NCI-H2227 (cell line): Measurements from ENCODE around the gene MAD2L2.

Experiments
- DNase-seq: peaks from one replicate; lab custom pipeline; 2025; ENCODE audit not compliant: unreplicated experiment; lab: John Stamatoyannopoulos, UW

MAD2L2 gene

GRCh38 chr1:11638121-11638520, 42.8 kb downstream of the MAD2L2 start:
- DNase-seq = no peak

DNA sequence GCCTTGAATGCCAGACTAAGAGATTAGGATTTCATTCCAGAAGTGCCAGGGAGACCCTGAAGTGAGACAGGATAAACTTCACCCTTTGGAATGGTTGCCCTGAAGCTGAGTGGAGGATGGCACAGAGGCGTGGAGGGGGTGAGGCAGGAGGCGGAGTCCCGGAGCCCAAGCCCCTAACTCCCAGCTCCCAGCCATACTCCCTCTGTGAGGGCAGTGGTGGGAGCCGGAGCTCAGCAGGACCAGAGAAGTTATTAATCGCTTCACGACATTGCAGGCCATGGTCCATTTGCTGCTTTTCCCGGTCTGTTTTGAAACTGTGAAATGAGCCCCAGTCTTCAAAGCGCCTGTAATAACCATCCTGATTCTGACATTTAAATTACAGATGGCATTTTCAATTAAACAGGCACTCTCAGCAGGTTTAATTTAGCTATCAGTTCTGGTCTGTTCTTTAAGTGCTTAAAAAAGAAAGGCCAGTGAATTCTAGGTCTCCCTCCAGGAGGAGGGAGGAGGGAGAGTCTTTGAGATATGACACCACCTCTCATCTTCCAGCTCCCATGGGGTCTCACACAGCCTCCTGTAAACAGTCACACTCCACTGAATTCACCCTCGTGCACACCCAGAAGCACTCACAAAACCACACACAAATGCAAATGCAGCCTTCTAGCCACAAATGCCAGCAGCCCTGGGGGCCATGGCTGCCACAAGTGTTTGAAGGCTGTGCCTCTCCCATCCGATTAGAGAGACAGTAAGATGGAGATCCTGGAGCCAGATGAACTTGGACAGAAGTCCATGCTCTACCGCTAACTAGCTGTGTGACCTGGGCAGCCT, 46.4 kb downstream of the MAD2L2 start:
- no peak for DNase-seq

GRCh38 chr1:11629184-11630016, 51.5 kb downstream of the MAD2L2 start:
- DNase-seq = no peak

- DNase-seq = no peak
These were observed 52.2 kb downstream of the MAD2L2 start for GRCh38 chr1:11628767-11629166.

DNA sequence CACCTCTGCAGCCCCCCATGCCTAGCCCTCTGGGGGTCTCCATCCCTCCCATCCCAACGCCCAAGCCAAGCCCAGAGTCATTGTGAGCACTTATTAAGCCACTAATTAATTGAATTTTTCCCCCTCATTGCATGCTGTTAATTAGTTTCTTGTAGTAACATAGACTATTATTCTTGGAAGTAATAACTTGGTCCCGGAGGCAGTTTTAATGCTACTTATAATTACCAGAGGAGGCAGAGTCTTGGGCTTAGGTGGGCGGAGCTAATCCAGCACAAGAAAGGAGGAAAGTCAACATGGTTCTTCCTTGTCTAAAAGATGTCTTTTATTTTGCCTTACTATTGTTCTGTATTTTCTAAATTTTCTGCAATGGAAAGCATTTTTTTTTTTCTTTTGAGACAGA, 54.4 kb downstream of the MAD2L2 start:
- no peak for DNase-seq
